Testis (tissue), 3 donors: ENCODE data around the gene THSD4. TPM values are rescaled to one million over a fixed set of nuclear protein-coding genes. Genes with fewer than 3 reads are reported as not detected.

Experiments
- DNase-seq: peaks from one replicate; pipeline ENCODE4 v3.0.0-alpha.2; 2019
- H3K27ac ChIP-seq, 2 donors: fragments of 200-600 bp; sonication (generic); one replicate each; pipeline ENCODE4 v1.5.1; 2019
- H3K27me3 ChIP-seq: fragments of 200-600 bp; sonication (generic); one replicate; pipeline ENCODE4 v1.5.1; 2019
- H3K36me3 ChIP-seq: fragments of 200-600 bp; sonication (generic); one replicate; pipeline ENCODE4 v1.5.1; 2017; ENCODE audit warnings: low read depth; ENCODE audit errors: missing control alignments
- H3K4me1 ChIP-seq: fragments of 200-600 bp; sonication (generic); one replicate; pipeline ENCODE4 v1.5.1; 2019
- H3K4me3 ChIP-seq, 2 donors: fragments of 200-600 bp; sonication (generic); one replicate each; pipeline ENCODE4 v1.5.1; 2017 to 2019
- H3K9me3 ChIP-seq: fragments of 200-600 bp; sonication (generic); one replicate; pipeline ENCODE4 v1.5.1; 2017
- POLR2A ChIP-seq: fragments of 450-650 bp; IDR thresholded peaks from one replicate; pipeline ENCODE4 v1.6.1; 2017; ENCODE audit warnings: antibody characterized with exemption, mild to moderate bottlenecking, moderate library complexity
- WGBS, 2 donors: methylation state at CpG; one replicate each; pipeline ENCODE4 v1.1.5; 2018; 5-methylcytosine and 5-hydroxymethylcytosine counted together
- intact Hi-C: fragments of 100-400 bp; cut with DNase I; formaldehyde crosslinking; loops from one replicate; pipeline ENCODE4 v1.15.1; 2023; ENCODE audit warnings: low total_unique reads
- polyA plus RNA-seq: library from polyadenylated mRNA; stranded (reverse); fragments of 350-450 nt; fragmentation: Illumina TruSeq; extraction: RNeasy Lipid Tissue Mini Kit (QIAGEN cat#74804); gene quantifications from one replicate; pipeline ENCODE4 v1.2.3, GENCODE V29; 2014; ENCODE audit warnings: low read depth, low replicate concordance; ENCODE audit not compliant: insufficient read depth
- total RNA-seq, 2 donors: library from RNA; depleted of rRNA; stranded (reverse); fragments of >200 nt; gene quantifications; one replicate each; pipeline ENCODE4 v1.2.3, GENCODE V29; 2016
- TF ChIP-seq, protein P1 (sequence below), 3 experiments: fragments of 450-650 bp in 2 of 3; fragments of 200-600 bp in 1 of 3; sonication (generic) in 1 of 3; IDR thresholded peaks; one replicate each; pipeline ENCODE4 v1.5.1; 2016 to 2019; ENCODE audit warnings: antibody characterized with exemption in 3 of 3, mild to moderate bottlenecking in 2 of 3, moderate library complexity in 1 of 3

The THSD4 gene
- total and polyA plus RNA-seq, 3 donors from 2014 or later = 14.3 to 21.5 (median 18.2) TPM

- no peaks in the 10 kb centered on the region for H3K27me3 ChIP-seq
- H3K4me1 ChIP-seq = peaks cover 5% of the 10 kb centered on the region
- H3K9me3 ChIP-seq = no peaks in the 10 kb centered on the region
- H3K36me3 ChIP-seq = no peaks in the 10 kb centered on the region
- TF ChIP-seq, protein P1, sequence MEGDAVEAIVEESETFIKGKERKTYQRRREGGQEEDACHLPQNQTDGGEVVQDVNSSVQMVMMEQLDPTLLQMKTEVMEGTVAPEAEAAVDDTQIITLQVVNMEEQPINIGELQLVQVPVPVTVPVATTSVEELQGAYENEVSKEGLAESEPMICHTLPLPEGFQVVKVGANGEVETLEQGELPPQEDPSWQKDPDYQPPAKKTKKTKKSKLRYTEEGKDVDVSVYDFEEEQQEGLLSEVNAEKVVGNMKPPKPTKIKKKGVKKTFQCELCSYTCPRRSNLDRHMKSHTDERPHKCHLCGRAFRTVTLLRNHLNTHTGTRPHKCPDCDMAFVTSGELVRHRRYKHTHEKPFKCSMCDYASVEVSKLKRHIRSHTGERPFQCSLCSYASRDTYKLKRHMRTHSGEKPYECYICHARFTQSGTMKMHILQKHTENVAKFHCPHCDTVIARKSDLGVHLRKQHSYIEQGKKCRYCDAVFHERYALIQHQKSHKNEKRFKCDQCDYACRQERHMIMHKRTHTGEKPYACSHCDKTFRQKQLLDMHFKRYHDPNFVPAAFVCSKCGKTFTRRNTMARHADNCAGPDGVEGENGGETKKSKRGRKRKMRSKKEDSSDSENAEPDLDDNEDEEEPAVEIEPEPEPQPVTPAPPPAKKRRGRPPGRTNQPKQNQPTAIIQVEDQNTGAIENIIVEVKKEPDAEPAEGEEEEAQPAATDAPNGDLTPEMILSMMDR (IDR thresholded peaks at IDR 0.05) = no peak
- no peak for TF ChIP-seq POLR2A
- WGBS, 2 donors = 75 to 86% methylated on average over 5 of the region's 5 CpGs
- no peak overlapping the region for H3K27ac ChIP-seq
- no peak for DNase-seq
- no peak overlapping the region for H3K4me3 ChIP-seq
- intact Hi-C loops = loop anchor here (10.0 kb wide), 2 partner anchors 290 to 330 kb away; partner anchors contain the start of gene THSD4
Measured at GRCh38 chr15:71444866-71445590, 329.8 kb downstream of the THSD4 start.

GRCh38 chr15:71447328-71448250 lies 332.3 kb downstream of the THSD4 start:
- Histone ChIP-seq H3K4me1 (peaks cover 5% of the 10 kb centered on the region), H3K27ac (no peak overlapping the region), H3K4me3 (no peak overlapping the region), H3K27me3 (no peaks in the 10 kb centered on the region), H3K9me3 (no peaks in the 10 kb centered on the region), H3K36me3 (no peaks in the 10 kb centered on the region)
- 81 to 88% methylated on average over 8 of the region's 8 CpGs for WGBS, 2 donors
- no peak for DNase-seq
- TF ChIP-seq, protein P1 (IDR thresholded peaks at IDR 0.05) = no peak
- TF ChIP-seq POLR2A = no peak
- intact Hi-C loops = loop anchor here (10.0 kb wide), 2 partner anchors 287 to 333 kb away; partner anchors contain the start of gene THSD4

DNA sequence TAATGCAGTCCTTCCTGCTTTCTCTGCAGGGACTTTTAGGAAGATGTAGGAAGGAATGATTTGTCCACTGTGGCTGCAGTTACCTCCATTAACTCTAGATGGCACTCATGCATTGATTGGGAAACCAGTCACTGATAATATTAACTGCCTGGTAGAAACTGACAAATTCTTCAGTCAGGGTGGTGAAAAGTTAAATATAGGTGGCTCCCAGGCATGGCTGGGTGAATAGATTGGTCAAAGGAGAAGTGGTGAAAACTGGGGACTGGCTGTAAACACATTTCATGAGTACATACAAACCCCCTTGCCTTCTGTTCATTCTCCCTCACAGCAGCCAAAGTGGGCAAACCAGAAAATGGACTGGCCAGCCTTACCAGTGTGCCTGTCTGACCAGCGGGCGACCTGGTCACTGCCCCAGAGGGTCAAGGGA lies 333.4 kb downstream of the THSD4 start:
- no peaks in the 10 kb centered on the region for H3K9me3 ChIP-seq
- peak; percentile 61 for DNase-seq

DNA sequence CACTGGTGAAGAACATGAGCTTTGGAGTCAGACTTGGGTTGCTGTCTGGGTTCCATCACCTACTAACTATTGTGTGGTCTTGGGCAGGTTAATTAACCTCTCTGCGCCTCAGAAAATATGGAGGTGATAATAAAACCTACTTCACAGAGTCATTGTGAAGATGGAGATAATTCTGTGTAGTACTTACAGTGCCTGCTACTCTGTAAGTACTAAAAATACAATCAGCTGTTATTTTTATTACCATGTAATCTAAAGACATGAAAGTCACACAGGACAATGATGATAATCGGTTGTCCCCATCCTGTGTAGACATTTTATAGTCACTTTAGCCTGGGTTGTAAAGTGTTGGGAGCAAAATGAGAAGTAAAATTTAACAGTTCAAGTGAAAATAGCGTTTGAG lies 334.1 kb downstream of the THSD4 start:
- no peak overlapping the region for H3K4me3 ChIP-seq
- H3K4me1 ChIP-seq = no peaks in the 10 kb centered on the region
- H3K9me3 ChIP-seq = no peaks in the 10 kb centered on the region
- DNase-seq = no peak
- intact Hi-C loops = loop anchor here (10.0 kb wide), 2 partner anchors 285 to 335 kb away; partner anchors contain the start of gene THSD4
- WGBS, 2 donors = 58 to 74% methylated on average over 3 of the region's 3 CpGs
- no peaks in the 10 kb centered on the region for H3K36me3 ChIP-seq
- H3K27me3 ChIP-seq = no peaks in the 10 kb centered on the region
- TF ChIP-seq, protein P1 (IDR thresholded peaks at IDR 0.05) = no peak
- TF ChIP-seq POLR2A = no peak
- H3K27ac ChIP-seq = no peak overlapping the region

More for the DNA sequence above, 333.4 kb downstream of the THSD4 start:
- Histone ChIP-seq H3K4me1 (no peaks in the 10 kb centered on the region), H3K27ac (no peak overlapping the region), H3K36me3 (no peaks in the 10 kb centered on the region), H3K4me3 (no peak overlapping the region), H3K27me3 (no peaks in the 10 kb centered on the region)
- TF ChIP-seq, protein P1 (IDR thresholded peaks at IDR 0.05) = peak; percentile 81 to 87 (median 85)
- TF ChIP-seq POLR2A = no peak
- 83 to 89% methylated on average over 2 of the region's 2 CpGs for WGBS, 2 donors
- intact Hi-C loops = loop anchor here (10.0 kb wide), 2 partner anchors 286 to 334 kb away; partner anchors contain the start of gene THSD4
